Activated naive CD4-positive, alpha-beta T cell treated with anti-CD3 and anti-CD28 coated beads, Interleukin-2, amount 50 U/mL, for 72 hours (primary cell): ENCODE data around the gene UNC5A. TPM values are rescaled to one million over a fixed set of nuclear protein-coding genes. Genes with fewer than 3 reads are reported as not detected.
A peak's percentile ranks its signal among the peaks of the same experiment; 100 is the strongest.

Experiments
- ATAC-seq, 2 donors: fragments of 150-1000 bp; cut with Tn5 transposase; 2 replicates each; pipeline ENCODE4 v1.10.0; 2021; ENCODE audit warnings: mild to moderate bottlenecking in 2 of 2, moderate library complexity in 2 of 2
- DNase-seq, 2 donors: peaks; one replicate each; pipeline ENCODE4 v3.0.0; 2021 to 2022; ENCODE audit warnings: low spot score in 2 of 2
- H3K27ac Mint-ChIP-seq, 2 donors: one replicate each; pipeline ENCODE4 v1.8.0; 2022; ENCODE audit warnings: mild to moderate bottlenecking in 2 of 2, mixed read lengths in 2 of 2
- H3K36me3 Mint-ChIP-seq, 2 donors: one replicate each; pipeline ENCODE4 v1.8.0; 2022; ENCODE audit warnings: mixed read lengths in 2 of 2
- H3K9me3 Mint-ChIP-seq, 2 donors: one replicate each; pipeline ENCODE4 v1.8.0; 2022; ENCODE audit warnings: mixed read lengths in 2 of 2
- total RNA-seq, 2 donors: library from RNA; stranded (reverse); gene quantifications; one replicate each; pipeline ENCODE4 v1.2.3, GENCODE V29; 2022

UNC5A gene
- total RNA-seq, 2 donors from 2014 or later: 0.08 TPM; not detected in 1

DNA sequence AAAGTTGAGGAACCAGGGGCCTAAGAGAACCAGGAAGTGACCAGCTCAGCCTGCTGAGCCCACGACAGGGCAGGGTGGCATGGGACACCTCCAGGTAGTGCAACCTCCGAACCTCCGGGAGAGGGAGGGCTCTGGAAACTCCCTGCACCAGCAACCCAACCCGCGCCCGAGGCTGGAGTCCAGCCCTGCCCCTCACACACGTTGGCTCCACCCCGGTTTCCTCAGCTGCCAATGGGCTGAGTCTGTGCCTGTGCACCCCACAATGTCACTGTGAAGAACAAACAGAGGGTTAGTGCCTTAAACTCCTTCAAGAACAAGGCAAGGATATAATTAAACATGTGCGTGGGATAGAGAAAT, 17.0 kb upstream of the UNC5A start:
- Mint-ChIP-seq H3K36me3 (no peaks in the 10 kb centered on the region), H3K9me3 (no peaks in the 10 kb centered on the region), H3K27ac (no peak overlapping the region)
- DNase-seq: no peak
- no peak for ATAC-seq

- Mint-ChIP-seq H3K9me3 (no peaks in the 10 kb centered on the region), H3K27ac (no peak overlapping the region), H3K36me3 (no peaks in the 10 kb centered on the region)
- no peak for ATAC-seq
- no peak for DNase-seq
Observed at GRCh38 chr5:176793736-176794135, 16.6 kb upstream of the UNC5A start.

GRCh38 chr5:176794509-176794908, 15.8 kb upstream of the UNC5A start:
- DNase-seq: no peak
- no peaks in the 10 kb centered on the region for H3K36me3 Mint-ChIP-seq
- no peaks in the 10 kb centered on the region for H3K9me3 Mint-ChIP-seq
- H3K27ac Mint-ChIP-seq: no peak overlapping the region
- ATAC-seq: no peak

- DNase-seq: no peak
- no peak overlapping the region for H3K27ac Mint-ChIP-seq
- H3K9me3 Mint-ChIP-seq: no peaks in the 10 kb centered on the region
- H3K36me3 Mint-ChIP-seq: no peaks in the 10 kb centered on the region
- no peak for ATAC-seq
Observed at GRCh38 chr5:176796411-176796810, 13.9 kb upstream of the UNC5A start.

DNA sequence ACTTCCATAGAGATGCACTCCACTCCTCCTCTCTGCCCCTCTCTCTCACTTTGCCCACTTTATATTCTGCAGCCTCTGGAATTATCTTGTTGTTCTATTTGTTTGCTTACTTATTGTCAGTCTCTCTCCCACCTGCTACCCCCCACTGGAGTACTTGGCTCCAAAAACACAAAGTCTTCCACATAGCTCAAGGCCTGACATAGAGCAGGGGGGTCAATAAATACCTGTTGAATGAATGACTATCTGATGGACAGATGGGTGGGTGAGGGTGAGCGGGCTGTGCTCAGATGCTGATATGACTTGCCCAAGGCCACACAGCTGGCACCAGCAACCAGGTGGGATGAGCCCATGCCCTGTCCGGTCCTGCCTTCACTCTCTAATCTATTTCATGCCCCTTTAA, 13.4 kb upstream of the UNC5A start:
- no peak for DNase-seq
- Mint-ChIP-seq H3K36me3 (no peaks in the 10 kb centered on the region), H3K27ac (no peak overlapping the region), H3K9me3 (no peaks in the 10 kb centered on the region)
- no peak for ATAC-seq

GRCh38 chr5:176797456-176798050, 12.8 kb upstream of the UNC5A start:
- H3K27ac Mint-ChIP-seq: no peak overlapping the region
- H3K9me3 Mint-ChIP-seq: no peaks in the 10 kb centered on the region

DNA sequence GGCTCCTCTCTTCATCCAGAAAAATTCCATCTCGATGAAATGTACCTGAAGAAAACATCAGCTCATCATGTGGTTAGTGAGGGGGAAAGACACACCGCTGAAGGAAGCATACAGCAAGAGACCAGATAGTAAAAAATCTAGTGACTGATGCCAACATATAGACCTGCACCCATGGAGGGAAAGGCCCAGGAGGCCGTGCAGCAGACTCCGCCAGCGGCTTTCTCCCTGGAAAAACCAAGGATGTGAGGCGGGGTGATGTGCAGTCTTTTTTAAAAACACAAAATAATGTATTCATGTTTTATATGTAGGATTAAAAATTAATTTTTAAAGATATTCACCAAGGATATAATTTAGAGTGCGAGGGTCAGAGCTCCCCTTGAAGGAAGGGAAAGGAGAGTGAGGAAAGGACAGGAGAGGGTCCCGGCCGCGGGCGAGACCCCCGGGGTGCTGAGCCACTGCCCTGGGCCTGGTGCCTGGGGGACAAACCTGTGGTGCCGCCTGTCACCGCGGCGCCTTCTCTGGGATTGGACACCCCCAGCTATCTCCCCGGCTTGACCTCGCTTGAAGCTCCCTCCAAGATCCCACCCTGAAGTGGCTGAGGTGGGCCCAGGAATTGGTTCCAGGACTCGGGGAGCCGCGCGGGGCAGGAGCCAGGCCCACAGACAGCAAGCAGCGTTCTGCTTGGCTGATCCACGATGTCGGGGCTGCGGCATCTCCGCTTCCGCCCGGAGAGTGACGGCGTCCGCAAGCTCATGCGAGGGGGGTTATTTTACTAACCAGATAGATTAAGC, 12.1 kb upstream of the UNC5A start:
- no peak for ATAC-seq
- H3K27ac Mint-ChIP-seq: no peak overlapping the region
- no peaks in the 10 kb centered on the region for H3K9me3 Mint-ChIP-seq
- no peak for DNase-seq
- no peaks in the 10 kb centered on the region for H3K36me3 Mint-ChIP-seq

More at GRCh38 chr5:176797456-176798050, 12.8 kb upstream of the UNC5A start:
- H3K36me3 Mint-ChIP-seq: no peaks in the 10 kb centered on the region
- ATAC-seq (no peak), DNase-seq (no peak)

DNA sequence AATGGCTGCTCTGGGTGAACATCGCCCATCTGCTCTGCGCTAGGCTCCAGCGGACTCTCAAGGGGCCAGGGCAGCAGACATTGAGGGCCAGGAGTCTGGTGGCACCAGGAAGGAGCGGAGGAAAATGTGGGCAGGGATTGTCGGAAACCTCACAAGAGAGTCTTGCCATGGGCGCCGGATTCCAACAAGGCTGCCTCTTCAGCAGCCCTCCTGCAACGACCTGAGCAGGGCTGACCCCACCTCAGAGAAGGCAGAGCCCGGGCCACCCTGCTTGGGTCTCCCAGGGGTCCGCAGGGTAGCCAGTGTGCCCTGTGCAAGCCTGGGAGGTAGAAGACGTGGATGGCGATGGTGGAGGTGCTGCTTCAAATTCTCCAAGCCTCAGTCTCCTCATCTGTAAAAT, 11.4 kb upstream of the UNC5A start:
- no peak overlapping the region for H3K27ac Mint-ChIP-seq
- no peaks in the 10 kb centered on the region for H3K36me3 Mint-ChIP-seq
- no peaks in the 10 kb centered on the region for H3K9me3 Mint-ChIP-seq
- DNase-seq (no peak), ATAC-seq (no peak)

- H3K27ac Mint-ChIP-seq: no peak overlapping the region
- no peak for DNase-seq
- H3K9me3 Mint-ChIP-seq: no peaks in the 10 kb centered on the region
- H3K36me3 Mint-ChIP-seq: no peaks in the 10 kb centered on the region
- ATAC-seq: no peak
Observed at GRCh38 chr5:176799488-176799887, 10.9 kb upstream of the UNC5A start.

DNA sequence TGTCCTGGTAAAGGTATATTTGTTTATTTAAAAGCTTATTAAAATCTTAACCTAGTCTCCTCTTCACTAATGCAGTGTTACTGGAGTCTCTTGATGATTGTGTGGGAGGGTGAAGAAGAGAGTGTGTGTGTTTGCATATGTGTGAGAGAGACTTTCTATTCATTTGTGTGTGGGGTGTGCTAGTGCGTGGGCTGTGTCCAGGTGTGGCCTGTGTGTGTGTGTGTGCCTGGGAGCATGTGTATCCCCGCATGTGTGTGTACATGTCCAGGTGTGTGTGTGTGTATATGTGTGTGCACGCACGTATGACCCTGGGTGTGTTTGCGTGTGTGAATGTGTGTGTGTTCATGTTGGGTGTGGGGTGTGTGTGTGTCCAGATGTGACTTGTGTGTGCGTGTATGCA, 10.3 kb upstream of the UNC5A start:
- no peak overlapping the region for H3K27ac Mint-ChIP-seq
- no peak for DNase-seq
- H3K36me3 Mint-ChIP-seq: no peaks in the 10 kb centered on the region
- H3K9me3 Mint-ChIP-seq: no peaks in the 10 kb centered on the region
- no peak for ATAC-seq

- Mint-ChIP-seq H3K36me3 (no peaks in the 10 kb centered on the region), H3K9me3 (no peaks in the 10 kb centered on the region), H3K27ac (no peak overlapping the region)
- ATAC-seq (no peak), DNase-seq (no peak)
Observed at GRCh38 chr5:176802116-176802784, 8.1 kb upstream of the UNC5A start.

DNA sequence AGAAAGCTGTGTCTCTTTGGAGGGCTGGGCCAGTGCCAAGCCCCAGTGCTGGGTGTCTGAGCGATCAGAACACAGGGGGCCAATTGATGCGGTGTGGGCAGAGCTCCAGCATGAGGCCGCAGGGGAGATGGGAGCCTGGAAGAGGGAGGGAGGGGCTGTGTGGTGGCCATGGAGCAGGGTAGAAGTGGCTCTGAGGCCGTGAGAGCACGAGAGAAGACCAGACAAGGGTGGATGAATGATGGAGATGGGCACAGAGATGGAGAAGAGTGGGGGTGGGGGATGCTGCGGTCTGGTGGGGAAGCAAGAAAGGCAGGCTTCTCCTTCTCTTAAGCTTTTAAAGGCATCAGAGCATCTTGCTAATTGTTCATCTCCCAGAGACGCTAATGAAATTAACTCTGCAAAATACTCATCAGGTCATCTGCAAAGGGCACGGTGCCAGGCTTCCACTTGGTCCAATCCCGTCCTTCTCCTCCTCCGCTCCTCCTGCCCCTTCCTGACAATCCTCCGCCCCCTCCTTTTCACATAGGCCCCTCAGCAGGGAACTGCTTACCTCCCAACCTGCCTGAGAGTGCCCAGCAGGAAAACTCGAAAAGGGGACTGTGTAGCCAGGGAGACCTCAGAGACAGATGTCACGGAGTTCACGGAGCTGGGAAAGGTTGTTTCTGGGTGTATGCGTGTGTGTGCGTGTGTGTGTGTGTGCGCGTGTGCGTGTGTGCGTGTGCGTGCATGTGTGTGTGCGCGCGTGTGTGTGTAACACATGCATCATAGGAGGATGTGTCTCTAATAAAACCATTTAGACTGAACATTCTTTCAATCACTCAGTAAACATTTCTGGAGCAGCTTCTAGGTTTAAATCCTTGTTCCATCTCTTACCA, 7.1 kb upstream of the UNC5A start:
- Mint-ChIP-seq H3K27ac (no peak overlapping the region), H3K9me3 (no peaks in the 10 kb centered on the region), H3K36me3 (no peaks in the 10 kb centered on the region)
- ATAC-seq (no peak), DNase-seq (no peak)

DNA sequence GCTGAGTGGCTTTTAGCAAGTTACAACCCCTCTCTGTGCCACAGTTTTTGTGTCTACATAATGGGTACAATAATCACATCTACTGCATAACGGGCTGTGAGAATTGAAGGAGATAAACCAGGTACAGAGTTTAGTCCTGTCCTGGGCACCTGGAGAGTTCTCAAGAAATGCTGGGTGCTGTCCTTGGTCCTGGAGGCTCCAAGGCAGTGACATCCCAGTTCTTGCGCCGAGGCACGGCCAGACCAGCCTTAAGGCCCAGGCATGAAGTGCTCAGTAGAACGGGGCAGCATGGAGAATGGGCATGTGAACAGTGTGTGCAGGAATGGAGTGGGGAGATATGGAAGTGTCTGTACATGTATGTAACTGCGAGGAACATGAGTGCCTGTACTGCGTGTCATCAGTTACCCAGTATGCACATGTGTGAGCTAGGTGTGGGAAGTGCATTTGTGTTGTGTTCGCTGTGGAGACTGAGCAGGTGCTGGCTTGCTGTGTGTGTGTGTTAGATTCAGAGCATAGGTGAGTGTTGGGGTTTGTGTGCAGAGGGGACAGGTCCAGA, 6.3 kb upstream of the UNC5A start:
- ATAC-seq: no peak
- DNase-seq: no peak

GRCh38 chr5:176806137-176806536, 4.2 kb upstream of the UNC5A start:
- ATAC-seq (no peak), DNase-seq (no peak)
- Mint-ChIP-seq H3K9me3 (no peaks in the 10 kb centered on the region), H3K36me3 (no peaks in the 10 kb centered on the region), H3K27ac (no peak overlapping the region)

More for the DNA sequence above, 6.3 kb upstream of the UNC5A start:
- Mint-ChIP-seq H3K27ac (no peak overlapping the region), H3K36me3 (no peaks in the 10 kb centered on the region), H3K9me3 (no peaks in the 10 kb centered on the region)

DNA sequence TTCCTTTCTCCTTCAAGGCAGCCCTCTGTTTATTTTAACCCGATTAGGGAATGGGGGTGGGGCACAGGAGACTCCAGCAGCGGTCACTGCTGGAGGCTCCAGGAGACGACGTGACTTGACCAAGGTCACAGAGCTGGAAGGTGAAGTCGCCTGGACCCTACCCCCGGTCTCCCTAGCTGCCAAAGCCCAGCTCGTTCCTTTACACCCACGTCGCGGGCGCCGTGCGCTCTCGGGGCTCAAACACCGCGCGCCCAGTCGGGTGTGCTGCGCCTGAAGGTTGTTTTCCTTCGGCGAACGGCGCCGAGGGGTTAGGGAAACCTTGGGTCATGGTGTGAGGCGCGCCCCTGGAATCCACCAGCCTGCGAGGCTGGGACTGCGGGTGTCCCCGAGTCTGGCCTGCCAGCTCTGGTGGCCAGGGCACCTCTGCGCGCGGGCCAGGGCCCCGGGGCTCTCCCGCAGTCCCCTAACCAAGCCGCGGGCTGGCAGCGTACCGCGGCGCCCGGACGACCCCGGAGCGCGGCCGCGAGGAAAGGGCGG, 747 bp upstream of the UNC5A start:
- Mint-ChIP-seq H3K9me3 (no peaks in the 10 kb centered on the region), H3K36me3 (no peaks in the 10 kb centered on the region), H3K27ac (no peak overlapping the region)
- DNase-seq: no peak
- peak in 1 of 2 donors; percentile 3 for ATAC-seq

- H3K27ac Mint-ChIP-seq: no peak overlapping the region
- H3K9me3 Mint-ChIP-seq: no peaks in the 10 kb centered on the region
- DNase-seq (no peak), ATAC-seq (peak in 1 of 2 donors; percentile 15)
- H3K36me3 Mint-ChIP-seq: no peaks in the 10 kb centered on the region
Observed at GRCh38 chr5:176810687-176811501, 535 bp downstream of the UNC5A start.
